HEK293 (cell line): Measurements from ENCODE around the gene MYOC.

Experiments used
- CTCF ChIA-PET: fragments of 350-600 bp; formaldehyde crosslinking; extraction: SDS; loops from one replicate; lab custom pipeline; 2021; ENCODE audit warnings: antibody characterized with exemption; lab: Yijun Ruan, JAX
- POLR2A ChIA-PET: fragments of 300-600 bp; formaldehyde crosslinking; extraction: SDS; loops from one replicate; lab custom pipeline; 2020; ENCODE audit warnings: antibody characterized with exemption, inconsistent platforms; lab: Yijun Ruan, JAX
- H3K27ac ChIP-seq: fragments of 200-500 bp; sonication (Bioruptor generic); 2 replicates; pipeline ENCODE4 v1.5.1; 2014; ENCODE audit warnings: low read depth, low read length, control low read depth, inconsistent platforms; ENCODE audit errors: extremely low read depth
- H3K36me3 ChIP-seq, 2 experiments: fragments of 200-500 bp in 1 of 2; sonication (Bioruptor generic) in 1 of 2; 1 replicate in 1 of 2; 2 replicates in 1 of 2; pipeline ENCODE4 v1.5.1; 2014 to 2017; ENCODE audit warnings: inconsistent platforms in 2 of 2, low read length in 2 of 2; ENCODE audit not compliant: control insufficient read depth in 2 of 2, insufficient read depth in 1 of 2
- H3K4me1 ChIP-seq: fragments of 200-500 bp; sonication (Bioruptor generic); 2 replicates; pipeline ENCODE4 v1.5.1; 2014; ENCODE audit warnings: mild to moderate bottlenecking, low read length, inconsistent platforms; ENCODE audit not compliant: control insufficient read depth, insufficient read depth
- H3K4me3 ChIP-seq: 2 replicates; pipeline ENCODE4 v1.5.1; 2011; ENCODE audit warnings: low read depth, mild to moderate bottlenecking, control low read depth, low read length, moderate library complexity
- H3K9me3 ChIP-seq: fragments of 200-500 bp; sonication (Bioruptor generic); 2 replicates; pipeline ENCODE4 v1.5.1; 2014; ENCODE audit warnings: low read depth, low read length, inconsistent platforms; ENCODE audit not compliant: control insufficient read depth, insufficient read depth
- CTCF ChIP-seq: fragments of 450-650 bp; formaldehyde crosslinking; IDR thresholded peaks from 2 replicates; pipeline ENCODE4 v1.5.1; 2016; ENCODE audit warnings: missing biosample characterization, missing genetic modification characterization
- GFI1B ChIP-seq: fragments of 450-650 bp; formaldehyde crosslinking; IDR thresholded peaks from 2 replicates; pipeline ENCODE4 v1.5.1; 2016; ENCODE audit warnings: missing biosample characterization, missing genetic modification characterization
- KLF1 ChIP-seq: fragments of 450-650 bp; formaldehyde crosslinking; IDR thresholded peaks from 2 replicates; pipeline ENCODE4 v1.5.1; 2016; ENCODE audit warnings: missing biosample characterization, missing genetic modification characterization
- KLF9 ChIP-seq: fragments of 450-650 bp; formaldehyde crosslinking; IDR thresholded peaks from 2 replicates; pipeline ENCODE4 v1.5.1; 2016; ENCODE audit warnings: missing biosample characterization, missing genetic modification characterization, low read depth
- OVOL3 ChIP-seq: fragments of 450-650 bp; formaldehyde crosslinking; IDR thresholded peaks from 2 replicates; pipeline ENCODE4 v1.5.1; 2016; ENCODE audit warnings: missing biosample characterization, missing genetic modification characterization
- RBAK ChIP-seq: fragments of 450-650 bp; formaldehyde crosslinking; IDR thresholded peaks from 2 replicates; pipeline ENCODE4 v1.5.1; 2016; ENCODE audit warnings: missing biosample characterization, missing genetic modification characterization
- REST ChIP-seq: fragments of 450-650 bp; formaldehyde crosslinking; IDR thresholded peaks from 2 replicates; pipeline ENCODE4 v1.5.1; 2016; ENCODE audit warnings: missing biosample characterization, missing genetic modification characterization
- SETDB1 ChIP-seq: IDR thresholded peaks from one replicate; pipeline ENCODE4 v1.6.1; 2017; ENCODE audit warnings: mild to moderate bottlenecking, low read length, moderate library complexity, mixed read lengths; ENCODE audit not compliant: insufficient read length
- SP7 ChIP-seq: fragments of 450-650 bp; formaldehyde crosslinking; IDR thresholded peaks from 2 replicates; pipeline ENCODE4 v1.5.1; 2016; ENCODE audit warnings: missing biosample characterization, missing genetic modification characterization
- ZNF140 ChIP-seq: fragments of 450-650 bp; formaldehyde crosslinking; IDR thresholded peaks from 2 replicates; pipeline ENCODE4 v1.5.1; 2016; ENCODE audit warnings: missing biosample characterization, missing genetic modification characterization
- ZNF146 ChIP-seq: fragments of 450-650 bp; formaldehyde crosslinking; IDR thresholded peaks from 2 replicates; pipeline ENCODE4 v1.5.1; 2016; ENCODE audit warnings: missing biosample characterization, missing genetic modification characterization
- ZNF19 ChIP-seq: fragments of 450-650 bp; formaldehyde crosslinking; IDR thresholded peaks from 2 replicates; pipeline ENCODE4; 2016; ENCODE audit warnings: missing biosample characterization, missing genetic modification characterization, low read depth
- ZNF266 ChIP-seq: fragments of 450-650 bp; formaldehyde crosslinking; IDR thresholded peaks from 2 replicates; pipeline ENCODE4 v1.5.1; 2016; ENCODE audit warnings: missing biosample characterization, missing genetic modification characterization, low read depth
- ZNF292 ChIP-seq: fragments of 450-650 bp; formaldehyde crosslinking; IDR thresholded peaks from 2 replicates; pipeline ENCODE4 v1.5.1; 2016; ENCODE audit warnings: low read depth, missing biosample characterization, missing genetic modification characterization, borderline replicate concordance
- ZNF350 ChIP-seq: fragments of 450-650 bp; formaldehyde crosslinking; IDR thresholded peaks from 2 replicates; pipeline ENCODE4 v1.5.0; 2017; ENCODE audit warnings: missing biosample characterization, mild to moderate bottlenecking, missing genetic modification characterization
- ZNF354C ChIP-seq: fragments of 450-650 bp; formaldehyde crosslinking; IDR thresholded peaks from 2 replicates; pipeline ENCODE4 v1.5.1; 2016; ENCODE audit warnings: missing biosample characterization, missing genetic modification characterization, low read depth, borderline replicate concordance
- ZNF37A ChIP-seq: fragments of 450-650 bp; IDR thresholded peaks from 2 replicates; pipeline ENCODE4 v1.5.1; 2018; ENCODE audit warnings: missing biosample characterization, missing genetic modification characterization
- ZNF426 ChIP-seq: fragments of 450-650 bp; formaldehyde crosslinking; IDR thresholded peaks from 2 replicates; pipeline ENCODE4 v1.5.1; 2017; ENCODE audit warnings: missing biosample characterization, missing genetic modification characterization, mild to moderate bottlenecking, inconsistent platforms, moderate library complexity
- ZNF521 ChIP-seq: fragments of 450-650 bp; formaldehyde crosslinking; IDR thresholded peaks from 2 replicates; pipeline ENCODE4 v1.5.1; 2017; ENCODE audit warnings: missing biosample characterization, mild to moderate bottlenecking, missing genetic modification characterization
- ZNF768 ChIP-seq: fragments of 450-650 bp; formaldehyde crosslinking; IDR thresholded peaks from 2 replicates; pipeline ENCODE4 v1.5.1; 2018; ENCODE audit warnings: missing biosample characterization, mild to moderate bottlenecking, missing genetic modification characterization
- ZNF792 ChIP-seq: fragments of 450-650 bp; formaldehyde crosslinking; IDR thresholded peaks from 2 replicates; pipeline ENCODE4 v1.5.1; 2016; ENCODE audit warnings: missing biosample characterization, missing genetic modification characterization
- ZXDB ChIP-seq: fragments of 450-650 bp; formaldehyde crosslinking; IDR thresholded peaks from 2 replicates; pipeline ENCODE4 v1.5.1; 2016; ENCODE audit warnings: missing biosample characterization, missing genetic modification characterization

The MYOC gene

GRCh38 chr1:171666114-171666769 lies 13.8 kb upstream of the MYOC start:
- CTCF ChIA-PET = interaction anchor here (0.7 to 1.5 kb wide), 3 partner anchors 17 to 50 kb away, joined by 3 to 4 read pairs (median 3); no protein-coding TSS in a partner anchor

GRCh38 chr1:171664976-171665375 lies 12.5 kb upstream of the MYOC start:
- H3K4me3 ChIP-seq = no peak overlapping the region
- no peaks in the 10 kb centered on the region for H3K36me3 ChIP-seq
- H3K27ac ChIP-seq = no peak overlapping the region
- CTCF ChIA-PET = interaction anchor here (0.6 to 1.5 kb wide), 2 partner anchors 12 to 15 kb away, joined by 3 to 4 read pairs; partner anchors contain the start of gene MYOC
- no peaks in the 10 kb centered on the region for H3K4me1 ChIP-seq
- no peaks in the 10 kb centered on the region for H3K9me3 ChIP-seq
- TF ChIP-seq OVOL3 (tag by site-specific recombination) (no peak), ZNF792 (tag by site-specific recombination) (no peak), KLF9 (tag by site-specific recombination) (no peak), ZNF37A (tag by site-specific recombination) (no peak), SETDB1 (no peak), ZNF292 (no peak), SP7 (no peak), CTCF (no peak), ZNF146 (tag by site-specific recombination) (no peak)
- POLR2A ChIA-PET = no interaction called here

More at GRCh38 chr1:171666114-171666769, 13.8 kb upstream of the MYOC start:
- no peak overlapping the region for H3K27ac ChIP-seq
- no peak overlapping the region for H3K4me3 ChIP-seq
- no peaks in the 10 kb centered on the region for H3K36me3 ChIP-seq
- TF ChIP-seq ZNF350 (tag by site-specific recombination) (no peak), ZNF354C (tag by site-specific recombination) (no peak), ZXDB (no peak), CTCF (no peak), GFI1B (no peak), ZNF521 (no peak), RBAK (tag by site-specific recombination) (no peak), ZNF19 (tag by site-specific recombination) (no peak), ZNF792 (tag by site-specific recombination) (no peak), ZNF146 (tag by site-specific recombination) (no peak), REST (tag by site-specific recombination) (no peak), ZNF768 (tag by site-specific recombination) (no peak), ZNF266 (tag by site-specific recombination) (no peak), SP7 (no peak), ZNF426 (tag by site-specific recombination) (no peak), ZNF140 (tag by site-specific recombination) (no peak), KLF9 (tag by site-specific recombination) (no peak), KLF1 (tag by site-specific recombination) (no peak)
- TF ChIP-seq, all 188 proteins: peak for 0
- no peaks in the 10 kb centered on the region for H3K4me1 ChIP-seq
- POLR2A ChIA-PET = no interaction called here
- no peaks in the 10 kb centered on the region for H3K9me3 ChIP-seq
